ENCODE results near the gene CAMKV.
"Not testable (repeated sequence)": the region's sequence is repeated elsewhere in the genome, so short reads cannot be mapped to it uniquely, and the experiment has no call there.

The CAMKV gene

GRCh38 chr3:49869525-49870126, at the start of gene CAMKV:
Gene CAMKV, minus strand, starts transcription at chr3:49869906. Its CDS starts 7,518 bp downstream, at chr3:49862388.
- peak; percentile 42 for DNase-seq (ENCODE audit: low spot score)

DNA sequence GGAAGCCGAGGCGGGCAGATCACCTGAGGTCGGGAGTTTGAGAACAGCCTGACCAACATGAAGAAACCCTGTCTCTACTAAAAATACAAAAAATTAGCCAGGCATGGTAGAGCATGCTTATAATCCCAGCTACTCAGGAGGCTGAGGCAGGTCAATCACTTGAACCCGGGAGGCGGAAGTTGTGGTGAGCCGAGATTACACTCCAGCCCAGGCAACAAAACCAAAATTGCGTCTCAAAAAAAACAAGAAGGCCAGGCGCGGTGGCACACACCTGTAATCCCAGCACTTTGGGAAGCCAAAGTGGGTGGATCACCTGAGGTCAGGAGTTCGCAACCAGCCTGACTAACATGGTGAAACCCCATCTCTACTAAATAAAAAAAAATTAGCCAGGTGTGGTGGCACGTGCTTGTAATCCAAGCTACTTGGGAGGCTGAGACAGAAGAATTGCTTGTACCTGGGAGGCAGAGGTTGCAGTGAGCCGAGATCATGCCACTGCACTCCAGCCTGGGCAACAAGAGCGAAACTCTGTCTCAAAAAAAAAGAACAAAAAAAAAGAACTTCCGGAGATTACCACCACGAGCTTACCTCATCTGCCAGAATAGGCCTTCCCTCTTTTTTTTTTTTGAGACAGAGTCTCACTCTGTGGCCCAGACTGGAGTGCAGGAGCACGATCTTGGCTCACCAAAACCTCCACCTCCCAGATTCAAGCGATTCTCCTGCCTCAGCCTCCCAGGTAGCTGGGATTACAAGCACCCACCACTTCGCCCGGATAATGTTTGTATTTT, 48.3 kb upstream of the CAMKV start:
- DNase-seq (ENCODE audit: low spot score) = not testable (repeated sequence)

DNA sequence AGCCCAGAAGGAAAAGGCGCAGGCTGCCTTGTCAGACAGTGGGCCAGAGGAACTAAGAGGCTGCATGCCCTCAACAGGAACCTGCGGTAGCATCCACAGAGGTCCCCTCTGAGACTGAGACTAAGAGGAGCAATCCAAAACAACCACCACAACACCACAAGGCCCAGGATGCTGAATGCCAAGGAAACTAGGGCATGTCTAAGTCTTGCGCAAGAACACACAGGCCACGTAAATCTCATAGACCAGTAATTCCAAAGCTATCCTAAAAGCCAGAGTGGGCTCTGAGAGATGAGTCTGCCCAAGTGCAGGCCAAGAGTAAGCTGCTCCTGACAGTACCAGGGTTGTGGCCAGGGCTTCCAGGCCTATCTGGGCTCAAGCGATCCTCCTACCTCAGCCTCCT, 47.0 kb upstream of the CAMKV start:
- DNase-seq (ENCODE audit: low spot score) = peak; percentile 72

- no peak for DNase-seq (ENCODE audit: low spot score)
Measured at GRCh38 chr3:49914906-49915305, 45.2 kb upstream of the CAMKV start.

- DNase-seq (ENCODE audit: low spot score) = no peak
Measured at GRCh38 chr3:49912881-49913281, 43.2 kb upstream of the CAMKV start.

DNA sequence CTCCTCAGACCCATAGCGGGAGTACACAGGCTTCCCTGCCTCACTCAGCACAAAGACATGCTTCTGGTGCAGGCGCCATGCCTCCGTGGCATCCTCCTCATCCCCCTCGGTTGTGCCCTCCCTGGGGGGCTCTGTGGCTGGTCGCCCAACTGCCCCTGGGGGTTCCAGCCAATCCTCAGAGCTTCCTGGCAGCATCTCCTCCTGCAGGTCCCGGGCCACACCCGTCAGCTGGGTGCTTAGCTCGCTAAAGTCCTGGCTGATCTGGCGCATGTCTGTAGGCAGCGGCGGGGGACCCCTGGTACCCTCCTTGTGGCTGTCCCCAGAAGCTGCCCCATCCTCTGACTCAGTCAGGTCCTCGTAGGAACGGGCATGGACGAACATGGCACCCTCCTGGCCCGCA, 41.9 kb upstream of the CAMKV start:
- no peak for DNase-seq (ENCODE audit: low spot score)

- no peak for DNase-seq (ENCODE audit: low spot score)
Measured at GRCh38 chr3:49911124-49911420, 41.4 kb upstream of the CAMKV start.

DNA sequence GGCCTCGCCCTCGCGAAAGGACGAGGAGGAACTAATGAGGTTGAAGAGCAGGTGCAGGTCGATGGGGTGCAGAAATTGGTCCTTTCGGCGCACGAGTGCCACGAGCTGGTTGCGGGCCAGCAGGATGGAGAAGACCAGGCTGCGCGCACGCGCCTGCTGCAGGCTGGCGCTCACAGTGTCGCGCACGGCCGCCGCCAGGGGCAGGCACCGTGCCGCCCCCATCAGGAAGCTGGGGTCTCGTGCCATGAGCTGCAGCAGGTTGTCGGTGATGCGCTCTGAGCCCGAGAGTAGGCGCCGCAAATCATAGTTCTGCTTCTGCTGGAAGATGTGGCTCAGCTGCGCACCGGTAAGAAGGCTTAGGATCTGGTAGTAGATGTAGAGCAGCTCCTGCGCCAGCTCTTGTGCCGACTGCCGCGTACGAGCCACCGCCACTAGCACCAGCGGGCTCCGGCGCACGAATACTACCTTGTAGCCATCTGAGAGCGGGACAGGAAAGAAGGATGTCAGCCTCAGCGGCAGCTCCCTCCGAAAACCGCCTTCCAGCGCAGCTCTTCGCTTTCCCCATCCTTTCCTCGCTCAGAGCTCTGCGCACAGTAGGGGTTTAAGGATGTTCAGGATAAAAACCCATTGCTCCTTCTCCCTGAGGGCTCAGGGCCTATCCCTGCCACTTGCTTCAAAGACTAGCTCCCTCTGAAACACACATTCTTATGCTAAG, 40.9 kb upstream of the CAMKV start:
- DNase-seq (ENCODE audit: low spot score) = no peak

DNA sequence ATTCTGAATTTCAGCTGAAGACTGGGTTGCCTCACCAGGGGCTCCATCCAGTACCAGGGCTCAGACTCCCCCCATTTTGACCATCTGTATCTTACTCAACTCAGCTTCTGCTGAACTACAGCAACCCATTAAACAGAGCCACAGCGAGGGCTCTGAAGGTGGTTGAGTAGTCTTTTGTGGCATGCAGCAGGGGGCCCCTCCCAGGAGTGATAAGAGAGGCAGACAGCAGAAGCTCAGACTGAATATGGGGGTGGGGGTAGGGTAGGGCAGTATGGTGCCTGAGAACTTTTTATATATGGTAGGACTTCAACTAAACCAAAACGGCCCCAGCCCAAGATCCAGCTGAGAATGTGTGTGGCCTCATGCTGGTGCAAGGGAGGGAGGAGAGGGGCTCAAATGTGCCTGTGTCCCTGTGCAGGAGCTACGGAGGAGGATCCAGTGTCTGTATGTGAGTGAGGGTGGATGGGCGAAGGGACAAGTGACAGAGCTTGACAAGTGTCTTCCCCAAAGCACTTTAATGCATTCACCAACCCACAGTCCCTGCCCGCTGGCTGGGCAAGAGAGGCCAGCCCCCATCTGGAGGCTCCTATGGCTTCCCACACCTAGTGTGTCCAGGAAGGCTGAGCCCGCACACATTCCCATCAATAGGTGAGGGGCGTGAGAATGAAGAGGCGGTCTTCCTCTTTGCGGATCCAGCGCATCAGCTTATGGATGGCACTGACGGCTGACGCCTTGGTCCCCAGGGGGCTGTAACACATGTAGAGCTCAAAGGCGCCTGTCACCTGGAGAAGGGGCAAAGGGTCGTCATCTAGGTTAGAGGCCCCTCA, 38.9 kb upstream of the CAMKV start:
- no peak for DNase-seq (ENCODE audit: low spot score)

- peak; percentile 87 for DNase-seq (ENCODE audit: low spot score)
Measured at GRCh38 chr3:49906073-49906743, 36.5 kb upstream of the CAMKV start.

GRCh38 chr3:49904448-49904847, 34.7 kb upstream of the CAMKV start:
- DNase-seq (ENCODE audit: low spot score) = not testable (repeated sequence)

GRCh38 chr3:49903451-49904424, 34.0 kb upstream of the CAMKV start, which contains the start of gene MST1R:
Gene MST1R, minus strand, starts transcription at chr3:49903873. Its CDS starts 264 bp downstream, at chr3:49903609.
- peak; percentile 84 for DNase-seq (ENCODE audit: low spot score)

- DNase-seq (ENCODE audit: low spot score) = no peak
Measured at GRCh38 chr3:49902511-49903345, 33.0 kb upstream of the CAMKV start.

GRCh38 chr3:49901366-49902339, 31.9 kb upstream of the CAMKV start:
- DNase-seq (ENCODE audit: low spot score) = no peak

GRCh38 chr3:49900491-49901153, 30.9 kb upstream of the CAMKV start:
- peak; percentile 68 for DNase-seq (ENCODE audit: low spot score)

DNA sequence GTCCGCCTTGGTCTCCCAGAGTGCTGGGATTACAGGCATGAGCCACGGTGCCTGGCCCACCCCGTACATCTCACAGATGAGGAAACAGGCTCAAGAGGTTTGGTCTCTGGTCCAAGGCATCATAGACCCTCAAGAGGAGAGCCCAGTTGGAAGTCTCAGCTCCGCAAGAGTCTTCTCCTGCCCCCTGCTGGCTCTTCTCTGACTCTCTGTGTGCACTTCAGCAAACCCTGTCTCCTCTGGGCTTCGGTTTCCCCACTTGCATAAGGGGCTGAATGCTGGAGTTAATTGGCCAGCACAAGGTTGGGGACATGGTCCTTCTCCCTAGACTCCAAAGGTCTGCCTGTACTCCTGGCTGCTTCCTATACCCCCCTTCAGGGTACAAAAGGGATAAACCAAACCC, 30.1 kb upstream of the CAMKV start:
- no peak for DNase-seq (ENCODE audit: low spot score)

DNA sequence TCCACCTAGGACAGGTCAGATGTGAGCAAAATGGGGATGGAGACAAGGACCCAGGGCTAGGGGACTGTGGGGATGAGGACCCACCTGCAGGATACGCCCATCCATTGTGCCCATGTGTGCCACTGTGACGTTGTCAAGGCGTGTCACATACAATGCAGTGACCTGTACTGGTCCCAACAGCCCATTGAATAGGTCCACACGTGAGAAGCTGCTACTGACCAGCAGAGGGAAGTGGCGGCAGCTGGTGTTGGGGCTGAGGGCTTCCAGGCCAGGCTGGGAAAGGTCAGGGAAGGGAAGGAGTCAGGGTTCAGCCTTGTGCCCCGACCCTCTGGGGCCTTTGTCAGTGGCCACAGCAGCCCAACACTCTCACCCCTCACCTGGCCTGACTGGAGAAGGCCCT, 29.3 kb upstream of the CAMKV start:
- no peak for DNase-seq (ENCODE audit: low spot score)

DNA sequence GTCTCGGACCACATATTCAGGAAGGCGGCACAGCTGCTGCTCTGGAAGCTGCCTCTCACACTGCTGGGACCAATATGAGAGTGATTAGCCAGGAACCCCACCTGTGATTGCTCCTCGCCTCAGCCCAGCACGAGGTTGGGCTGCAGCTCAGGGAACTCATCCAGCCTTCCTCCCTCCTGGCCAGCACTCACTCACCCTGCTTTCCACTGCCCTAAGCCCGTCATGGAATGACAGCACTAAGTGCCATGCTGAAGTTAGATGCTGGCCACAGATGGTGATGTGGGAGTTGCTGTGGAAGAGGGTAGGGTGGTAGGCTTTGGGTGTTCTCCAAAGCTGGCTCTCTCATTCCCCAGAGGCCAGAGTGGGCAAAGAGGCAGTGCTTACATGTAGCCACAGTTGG, 26.6 kb upstream of the CAMKV start:
- no peak for DNase-seq (ENCODE audit: low spot score)
